Nucleus accumbens (tissue), 56 donors: Measurements from ENCODE around the gene LSM7.

ENCODE experiments used
- DNase-seq, 56 donors: peaks; one replicate each; lab custom pipeline; 2025; lab: John Stamatoyannopoulos, UW

The LSM7 gene

DNA sequence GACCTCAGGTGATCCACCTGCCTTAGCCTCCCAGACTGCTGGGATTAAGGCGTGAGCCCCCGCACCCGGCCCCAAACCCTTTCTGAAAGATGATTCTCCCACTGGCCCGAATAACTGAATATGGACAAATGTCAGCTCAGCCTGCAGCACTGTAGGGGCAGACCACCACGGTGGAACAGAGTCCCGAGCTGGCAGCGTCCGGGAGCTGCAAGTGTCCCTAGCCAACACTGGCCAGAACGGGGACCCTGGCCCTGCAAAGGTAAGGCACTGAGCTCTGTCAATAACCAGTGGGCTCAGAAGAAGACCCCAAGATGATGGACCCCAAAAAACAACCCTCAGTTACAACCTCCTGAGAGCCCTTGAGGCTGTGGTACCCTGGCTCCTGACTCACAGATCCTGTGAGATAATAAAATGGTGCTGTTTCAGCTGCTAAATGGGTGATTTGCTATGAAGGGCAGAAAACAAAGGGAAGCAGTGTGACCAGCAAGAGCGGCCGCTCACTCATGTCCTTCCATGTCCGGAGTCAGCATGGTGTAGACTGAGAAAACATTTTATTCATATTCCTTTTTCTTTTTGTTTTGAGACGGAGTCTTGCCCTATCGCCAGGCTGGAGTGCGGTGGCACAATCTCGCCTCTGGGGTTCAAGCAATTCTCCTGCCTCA, 1.6 kb downstream of the LSM7 start:
- DNase-seq: no peak

GRCh38 chr19:2325281-2326046, 2.9 kb downstream of the LSM7 start:
- DNase-seq: peak in 7 of 56 donors; percentile 19 to 49 (median 26)

DNA sequence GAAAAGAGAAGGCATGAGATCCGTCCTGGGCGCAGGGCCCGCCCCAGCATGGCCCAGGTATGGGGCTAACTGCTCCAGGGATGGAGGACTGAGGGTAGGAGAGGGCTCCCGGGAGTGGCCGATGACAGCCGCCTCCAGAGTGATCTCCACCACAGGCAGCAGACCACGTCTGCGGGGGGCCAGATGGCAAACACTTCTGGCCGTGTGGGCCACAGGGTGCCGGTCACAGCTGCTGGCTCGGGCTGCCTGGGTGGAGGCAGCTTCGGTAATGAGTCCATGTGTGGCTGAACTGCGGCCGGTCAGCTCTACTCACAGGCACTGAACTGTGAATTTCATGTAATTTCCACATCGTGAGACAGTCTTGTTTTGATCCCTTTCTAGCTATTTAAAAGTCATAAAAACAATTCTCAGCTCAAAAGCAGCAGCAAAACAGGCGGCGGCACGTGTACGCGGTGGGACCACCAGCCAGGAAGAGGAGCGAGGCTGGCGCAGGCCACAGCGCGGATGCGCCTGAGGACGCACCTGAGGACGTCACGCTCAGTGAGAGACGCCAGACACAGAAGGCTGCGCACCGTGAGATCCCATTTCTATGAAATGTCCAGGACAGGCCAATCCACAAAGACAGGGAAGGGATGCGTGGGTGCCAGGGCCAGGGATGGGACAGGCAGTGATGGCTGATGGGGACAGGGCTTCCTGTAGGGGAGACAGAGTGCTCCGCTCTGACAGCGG, 4.0 kb downstream of the LSM7 start:
- no peak for DNase-seq

GRCh38 chr19:2323707-2324106, 4.7 kb downstream of the LSM7 start:
- DNase-seq: no peak

DNA sequence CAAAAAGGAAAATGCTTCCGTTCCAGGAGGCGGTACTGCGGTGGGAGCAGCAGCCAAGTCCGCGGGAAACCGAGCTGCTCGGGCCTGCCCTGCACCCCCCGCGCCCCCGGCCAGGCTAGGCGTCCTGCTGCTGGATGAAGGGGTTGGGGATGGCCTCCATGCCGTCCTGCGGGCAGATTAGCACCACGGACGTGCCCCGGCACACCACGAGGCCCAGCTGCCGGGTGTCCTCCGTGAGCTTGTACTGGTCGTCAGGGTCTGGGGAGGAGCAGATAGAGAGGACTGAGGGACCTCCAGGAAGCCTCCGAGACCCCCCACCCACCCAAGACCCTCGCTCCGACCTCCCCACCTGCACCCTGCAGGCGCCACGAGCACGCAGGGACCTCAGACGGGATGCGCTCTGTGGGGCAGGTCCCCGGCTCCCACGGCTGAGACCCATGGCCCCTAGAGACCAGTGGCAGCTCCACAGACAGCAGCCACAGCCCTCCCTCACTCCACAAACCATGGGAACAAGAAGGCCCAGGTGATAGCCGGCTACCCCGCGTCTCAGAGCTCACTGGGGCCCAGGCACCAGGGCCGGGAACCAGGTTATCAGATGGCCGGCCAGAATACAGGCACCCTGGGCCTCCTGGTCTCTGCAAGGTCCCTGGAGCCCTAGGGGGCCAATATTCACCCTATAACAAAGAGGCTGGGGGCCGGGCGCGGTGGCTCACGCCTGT, 6.7 kb downstream of the LSM7 start:
- no peak for DNase-seq

GRCh38 chr19:2320939-2321338, 7.4 kb downstream of the LSM7 start:
- DNase-seq: no peak

DNA sequence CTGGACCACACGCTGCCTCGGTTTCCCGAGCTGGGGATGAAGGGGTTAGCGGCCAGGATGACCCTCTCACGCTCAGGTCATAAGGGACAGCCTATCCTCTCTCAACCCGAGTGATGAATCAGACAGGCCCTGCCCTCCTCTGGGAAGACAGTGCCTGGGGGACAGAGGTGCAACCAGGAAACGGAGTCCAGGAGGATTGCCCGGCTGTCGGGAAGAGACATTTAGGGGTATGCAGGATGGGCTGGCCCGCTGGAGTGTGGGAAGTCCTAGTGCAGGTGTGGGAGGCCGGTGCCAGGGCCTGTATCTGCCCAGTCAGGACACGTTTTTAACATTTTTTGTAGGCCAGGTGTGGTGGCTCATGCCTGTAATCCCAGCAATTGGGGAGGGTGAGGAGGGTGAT, 8.3 kb downstream of the LSM7 start:
- DNase-seq: no peak

DNA sequence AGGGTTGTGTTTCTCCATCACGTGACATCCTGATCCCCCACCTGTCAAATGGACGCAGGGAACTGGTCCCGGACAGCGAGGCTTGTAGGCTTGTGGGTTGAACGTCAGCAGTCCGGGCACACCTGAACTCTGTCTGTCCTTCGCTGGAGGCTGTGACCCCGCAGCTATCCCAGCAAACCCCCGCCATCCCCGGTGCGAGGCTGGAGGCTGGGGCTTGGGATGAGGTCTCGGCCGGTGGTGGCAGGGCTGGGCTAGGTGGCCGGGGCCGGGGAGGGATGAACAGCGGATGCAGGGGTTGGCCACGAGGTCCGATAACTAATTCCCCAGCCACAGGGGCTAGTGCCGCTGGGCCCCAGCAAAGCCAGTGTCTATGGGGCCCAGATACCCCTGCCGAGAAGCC, 8.8 kb downstream of the LSM7 start:
- no peak for DNase-seq

DNA sequence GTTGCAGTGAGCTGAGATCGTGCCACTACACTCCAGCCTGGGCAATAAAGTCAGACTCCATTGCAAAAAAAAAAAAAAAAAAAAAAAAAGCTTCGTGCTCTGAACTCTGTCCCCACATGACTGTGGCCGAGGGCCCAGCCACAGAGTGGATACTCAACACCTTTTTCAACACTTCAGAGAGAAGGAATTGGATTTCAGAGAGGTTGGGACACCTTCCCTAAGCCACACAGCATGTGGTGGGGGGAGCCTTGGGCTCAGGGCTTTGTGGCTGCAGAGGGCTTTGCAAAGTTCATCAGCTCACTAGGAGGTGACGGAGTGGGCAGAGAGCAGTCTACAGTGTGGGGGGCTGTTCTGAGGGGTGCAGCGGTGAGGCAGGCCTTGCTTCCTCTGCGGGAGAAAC, 9.5 kb downstream of the LSM7 start:
- DNase-seq: no peak

DNA sequence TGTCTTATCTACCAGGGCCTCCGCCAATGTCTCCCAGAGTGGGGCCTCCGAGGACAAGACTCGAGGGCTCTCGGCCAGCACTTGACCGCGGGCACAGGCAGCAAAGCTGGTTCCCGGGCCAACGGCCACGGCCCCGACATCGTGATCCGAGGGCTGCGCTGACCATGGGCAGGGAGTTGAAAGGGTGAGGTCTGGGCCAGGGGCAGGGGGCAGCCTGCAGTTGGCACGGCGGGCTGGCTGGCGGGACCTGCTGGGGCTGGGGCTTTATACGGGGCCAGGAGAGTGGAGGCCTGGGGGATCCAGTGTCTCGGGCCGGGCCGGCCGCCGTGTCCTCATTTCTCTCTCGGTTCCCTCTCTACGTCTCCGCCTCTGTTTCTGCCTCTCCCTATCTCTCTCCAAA, 10.6 kb downstream of the LSM7 start:
- DNase-seq: no peak

DNA sequence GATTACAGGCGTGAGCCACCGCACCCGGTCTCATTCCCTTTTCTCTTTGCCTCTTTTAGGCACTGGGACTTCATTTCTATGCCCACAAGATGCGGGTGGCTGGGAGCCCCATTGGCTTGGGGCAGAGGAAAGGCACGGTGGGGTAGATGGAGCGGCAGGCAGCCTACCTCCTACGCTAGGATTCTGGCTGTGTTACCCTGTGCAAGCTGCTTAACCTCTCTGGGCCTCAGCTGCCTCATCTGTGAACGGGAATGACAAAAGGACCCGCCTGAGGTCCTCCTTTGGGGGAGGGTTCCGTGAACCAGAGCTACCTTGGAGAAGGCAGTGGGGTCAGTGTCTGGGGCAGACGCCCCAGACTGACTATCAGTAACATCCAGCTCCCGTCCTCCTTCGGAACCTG, 11.1 kb downstream of the LSM7 start:
- DNase-seq: no peak

DNA sequence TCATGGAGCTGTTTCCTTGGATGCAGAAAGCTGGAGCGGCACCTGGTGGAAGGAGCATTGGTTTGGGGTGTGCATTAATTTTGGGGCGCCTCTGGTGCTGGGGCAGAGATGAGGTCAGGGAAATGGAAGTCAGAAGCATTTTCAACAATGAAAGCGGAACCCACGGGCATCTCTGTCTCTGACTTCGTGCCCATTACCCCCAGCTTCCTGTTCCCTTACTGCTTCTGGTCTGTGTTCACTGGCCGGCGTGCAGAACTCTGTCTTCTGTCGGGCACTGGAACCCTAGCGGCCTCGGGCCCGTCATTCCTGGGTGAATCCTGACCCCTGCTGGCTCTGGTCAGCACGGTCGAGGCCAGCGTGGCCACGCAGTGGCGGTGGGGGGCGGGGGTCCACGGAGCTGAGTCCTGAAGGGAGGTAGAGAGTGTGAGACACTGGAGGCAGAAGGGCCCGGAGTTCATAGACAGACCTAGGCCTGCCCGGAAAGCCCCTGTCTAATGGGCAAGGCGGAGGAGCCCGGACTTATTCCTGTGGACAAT, 12.5 kb downstream of the LSM7 start:
- peak in 49 of 56 donors; percentile 38 to 86 (median 65) for DNase-seq

GRCh38 chr19:2315121-2315817, 13.1 kb downstream of the LSM7 start:
- DNase-seq: peak in 1 of 56 donors; percentile 49

DNA sequence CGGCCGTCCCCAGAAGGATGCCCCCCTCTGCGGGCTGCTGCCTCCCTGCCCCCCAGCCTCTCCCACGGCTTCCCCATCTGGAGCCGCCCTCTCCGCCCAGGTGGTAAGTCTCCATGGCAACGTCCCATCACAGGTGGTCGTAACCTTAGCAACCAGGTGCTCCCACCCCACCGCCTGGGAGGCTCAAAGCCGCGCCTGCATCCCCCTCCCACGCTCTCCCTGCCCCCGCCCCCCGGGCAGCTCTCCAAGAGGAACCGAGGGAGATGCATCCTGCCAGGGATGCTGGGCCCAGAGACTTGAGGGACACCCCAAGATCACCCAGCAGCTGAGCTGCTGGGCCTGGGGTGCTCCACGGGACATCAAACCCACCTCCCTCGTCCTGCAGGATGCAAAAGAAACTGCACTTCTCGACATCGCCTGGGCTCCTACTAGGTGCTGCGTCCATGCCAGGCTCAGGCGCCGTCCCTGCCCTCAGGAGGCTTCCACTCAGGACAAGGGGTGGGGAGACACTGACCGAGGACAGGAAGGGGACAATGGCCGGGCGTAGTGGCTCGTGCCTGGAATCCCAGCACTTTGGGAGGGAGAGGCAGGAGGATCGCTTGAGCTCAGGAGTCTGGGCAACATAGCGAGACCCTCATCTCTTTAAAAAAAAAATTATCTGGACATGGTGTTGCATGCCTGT, 15.4 kb downstream of the LSM7 start:
- peak in 34 of 56 donors; percentile 9 to 86 (median 54) for DNase-seq

- DNase-seq: no peak
These were observed 17.3 kb downstream of the LSM7 start for GRCh38 chr19:2311093-2311492.

- DNase-seq: peak in 28 of 56 donors; percentile 12 to 68 (median 30)
These were observed 18.5 kb downstream of the LSM7 start for GRCh38 chr19:2309734-2310362.

- peak in 5 of 56 donors; percentile 11 to 39 (median 19) for DNase-seq
These were observed 20.3 kb downstream of the LSM7 start, which contains the start of gene LINGO3 for GRCh38 chr19:2308114-2308556. LINGO3 (minus strand) TSS chr19:2308154; CDS start chr19:2291776, 16,378 bp downstream.

GRCh38 chr19:2307518-2308012, 20.8 kb downstream of the LSM7 start:
- DNase-seq: no peak
